SK-N-SH treated with all-trans-retinoic acid at 6 μM for 48 hours (cell line): ENCODE measurements around the gene TMCO2.

Source experiments
- ARNTL ChIP-seq: fragments of 450-650 bp; formaldehyde crosslinking; IDR thresholded peaks from 2 replicates; pipeline ENCODE4 v1.5.0; 2020; ENCODE audit warnings: low read depth, mild to moderate bottlenecking, moderate library complexity, borderline replicate concordance
- BACH2 ChIP-seq: fragments of 250-450 bp; sonication (Bioruptor Pico); IDR thresholded peaks from 2 replicates; pipeline ENCODE4 v1.9.0; 2021; ENCODE audit warnings: mild to moderate bottlenecking, borderline replicate concordance
- CSDC2 ChIP-seq: fragments of 250-450 bp; sonication (Bioruptor Pico); IDR thresholded peaks from 2 replicates; pipeline ENCODE4 v1.5.0; 2020; ENCODE audit warnings: mild to moderate bottlenecking, moderate library complexity
- RARB ChIP-seq: fragments of 250-450 bp; sonication (Bioruptor Pico); IDR thresholded peaks from 2 replicates; pipeline ENCODE4 v1.8.0; 2021; ENCODE audit warnings: mild to moderate bottlenecking, moderate library complexity
- SNAI2 ChIP-seq: fragments of 250-450 bp; sonication (Bioruptor Pico); IDR thresholded peaks from 2 replicates; pipeline ENCODE4 v1.5.0; 2020; ENCODE audit warnings: mild to moderate bottlenecking, moderate library complexity
- ZNF70 ChIP-seq: fragments of 450-650 bp; formaldehyde crosslinking; IDR thresholded peaks from 2 replicates; pipeline ENCODE4 v1.5.0; 2020; ENCODE audit warnings: mild to moderate bottlenecking, moderate library complexity
- ZNF8 ChIP-seq: fragments of 450-650 bp; formaldehyde crosslinking; IDR thresholded peaks from 2 replicates; pipeline ENCODE4 v1.5.0; 2020; ENCODE audit warnings: mild to moderate bottlenecking, moderate library complexity
- TF ChIP-seq, protein P1 (sequence below): fragments of 250-450 bp; sonication (Bioruptor Pico); IDR thresholded peaks from 2 replicates; pipeline ENCODE4 v1.5.1; 2020; ENCODE audit warnings: low read depth, mild to moderate bottlenecking, moderate library complexity

DNA sequence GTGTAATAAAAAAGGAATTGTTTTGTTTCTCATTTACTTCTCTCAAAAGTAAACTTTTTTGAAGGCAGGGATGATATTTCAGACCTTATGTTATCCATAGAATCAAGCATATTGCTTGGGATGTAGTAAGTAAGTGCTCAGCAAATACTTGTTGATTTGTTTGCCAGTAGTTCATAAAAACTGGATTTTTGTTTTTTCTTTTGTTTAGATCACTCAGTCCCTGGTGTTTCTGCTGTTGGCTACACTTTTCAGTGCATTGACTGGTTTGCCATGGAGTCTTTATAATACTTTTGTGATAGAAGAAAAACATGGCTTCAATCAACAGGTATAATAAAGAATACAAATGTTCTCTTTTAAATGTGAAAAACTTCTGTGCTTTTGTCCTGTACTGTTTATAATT lies 20.5 kb downstream of the TMCO2 start:
- TF ChIP-seq BACH2 (CRISPR knock-in tag) (no peak), ZNF70 (CRISPR knock-in tag) (no peak), SNAI2 (CRISPR knock-in tag) (no peak), ARNTL (CRISPR knock-in tag) (no peak), RARB (CRISPR knock-in tag) (no peak), ZNF8 (CRISPR knock-in tag) (no peak), CSDC2 (CRISPR knock-in tag) (no peak; the same call in 1 of the 2 replicates)
- TF ChIP-seq, protein P1, sequence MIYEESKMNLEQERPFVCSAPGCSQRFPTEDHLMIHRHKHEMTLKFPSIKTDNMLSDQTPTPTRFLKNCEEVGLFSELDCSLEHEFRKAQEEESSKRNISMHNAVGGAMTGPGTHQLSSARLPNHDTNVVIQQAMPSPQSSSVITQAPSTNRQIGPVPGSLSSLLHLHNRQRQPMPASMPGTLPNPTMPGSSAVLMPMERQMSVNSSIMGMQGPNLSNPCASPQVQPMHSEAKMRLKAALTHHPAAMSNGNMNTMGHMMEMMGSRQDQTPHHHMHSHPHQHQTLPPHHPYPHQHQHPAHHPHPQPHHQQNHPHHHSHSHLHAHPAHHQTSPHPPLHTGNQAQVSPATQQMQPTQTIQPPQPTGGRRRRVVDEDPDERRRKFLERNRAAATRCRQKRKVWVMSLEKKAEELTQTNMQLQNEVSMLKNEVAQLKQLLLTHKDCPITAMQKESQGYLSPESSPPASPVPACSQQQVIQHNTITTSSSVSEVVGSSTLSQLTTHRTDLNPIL (CRISPR knock-in tag): no peak
